HL-60 (cell line): ENCODE measurements around the gene TRPM2.

Experiments used
- DNase-seq, 2 experiments: peaks; one replicate each; pipeline ENCODE4 v3.0.0-alpha.2; 2010 to 2020; ENCODE audit warnings: low read depth in 1 of 2, low spot score in 1 of 2
- H3K27ac ChIP-seq: fragments of 250-450 bp; sonication (Bioruptor Pico); replicated peaks from 2 replicates; pipeline ENCODE4 v1.5.1; 2020; ENCODE audit warnings: mild to moderate bottlenecking, moderate library complexity
- H3K27me3 ChIP-seq: fragments of 250-450 bp; sonication (Bioruptor Pico); 2 replicates; pipeline ENCODE4 v1.5.1; 2021; ENCODE audit warnings: mild to moderate bottlenecking, moderate library complexity; ENCODE audit not compliant: insufficient read depth, poor library complexity, severe bottlenecking
- H3K4me3 ChIP-seq: replicated peaks from 2 replicates; pipeline ENCODE4 v1.5.1; 2011; ENCODE audit warnings: mild to moderate bottlenecking, control low read depth, low read length; ENCODE audit not compliant: insufficient read depth
- CTCF ChIP-seq: IDR thresholded peaks from one replicate; pipeline ENCODE4 v1.5.1; 2011; ENCODE audit warnings: low read length, control low read depth, inconsistent platforms; ENCODE audit not compliant: insufficient read depth
- GABPA ChIP-seq: IDR thresholded peaks from 2 replicates; pipeline ENCODE4 v1.6.1; 2012; ENCODE audit warnings: low read depth
- POLR2AphosphoS5 ChIP-seq: IDR thresholded peaks from 2 replicates; pipeline ENCODE4 v1.6.1; 2012; ENCODE audit warnings: low read depth
- SPI1 ChIP-seq: IDR thresholded peaks from 2 replicates; pipeline ENCODE4 v1.6.1; 2012; ENCODE audit warnings: low read depth, mild to moderate bottlenecking, borderline replicate concordance
- TF ChIP-seq, protein P1 (sequence below): IDR thresholded peaks from 2 replicates; pipeline ENCODE4 v1.6.1; 2012; ENCODE audit warnings: low read depth; ENCODE audit not compliant: insufficient replicate concordance

The TRPM2 gene

GRCh38 chr21:44445145-44445812 lies 91.9 kb downstream of the TRPM2 start:
- peaks cover 15% of the 10 kb centered on the region for H3K27me3 ChIP-seq
- H3K27ac ChIP-seq, result no peak overlapping the region
- no peak overlapping the region for H3K4me3 ChIP-seq
- DNase-seq, result no peak
- TF ChIP-seq SPI1 (no peak), POLR2AphosphoS5 (no peak), GABPA (no peak), CTCF (no peak)
- TF ChIP-seq, protein P1, sequence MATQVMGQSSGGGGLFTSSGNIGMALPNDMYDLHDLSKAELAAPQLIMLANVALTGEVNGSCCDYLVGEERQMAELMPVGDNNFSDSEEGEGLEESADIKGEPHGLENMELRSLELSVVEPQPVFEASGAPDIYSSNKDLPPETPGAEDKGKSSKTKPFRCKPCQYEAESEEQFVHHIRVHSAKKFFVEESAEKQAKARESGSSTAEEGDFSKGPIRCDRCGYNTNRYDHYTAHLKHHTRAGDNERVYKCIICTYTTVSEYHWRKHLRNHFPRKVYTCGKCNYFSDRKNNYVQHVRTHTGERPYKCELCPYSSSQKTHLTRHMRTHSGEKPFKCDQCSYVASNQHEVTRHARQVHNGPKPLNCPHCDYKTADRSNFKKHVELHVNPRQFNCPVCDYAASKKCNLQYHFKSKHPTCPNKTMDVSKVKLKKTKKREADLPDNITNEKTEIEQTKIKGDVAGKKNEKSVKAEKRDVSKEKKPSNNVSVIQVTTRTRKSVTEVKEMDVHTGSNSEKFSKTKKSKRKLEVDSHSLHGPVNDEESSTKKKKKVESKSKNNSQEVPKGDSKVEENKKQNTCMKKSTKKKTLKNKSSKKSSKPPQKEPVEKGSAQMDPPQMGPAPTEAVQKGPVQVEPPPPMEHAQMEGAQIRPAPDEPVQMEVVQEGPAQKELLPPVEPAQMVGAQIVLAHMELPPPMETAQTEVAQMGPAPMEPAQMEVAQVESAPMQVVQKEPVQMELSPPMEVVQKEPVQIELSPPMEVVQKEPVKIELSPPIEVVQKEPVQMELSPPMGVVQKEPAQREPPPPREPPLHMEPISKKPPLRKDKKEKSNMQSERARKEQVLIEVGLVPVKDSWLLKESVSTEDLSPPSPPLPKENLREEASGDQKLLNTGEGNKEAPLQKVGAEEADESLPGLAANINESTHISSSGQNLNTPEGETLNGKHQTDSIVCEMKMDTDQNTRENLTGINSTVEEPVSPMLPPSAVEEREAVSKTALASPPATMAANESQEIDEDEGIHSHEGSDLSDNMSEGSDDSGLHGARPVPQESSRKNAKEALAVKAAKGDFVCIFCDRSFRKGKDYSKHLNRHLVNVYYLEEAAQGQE, result no peak

GRCh38 chr21:44448651-44449131 lies 95.3 kb downstream of the TRPM2 start:
- DNase-seq, result no peak
- peaks cover 15% of the 10 kb centered on the region for H3K27me3 ChIP-seq

GRCh38 chr21:44449473-44450363 lies 96.3 kb downstream of the TRPM2 start:
- Histone ChIP-seq H3K27me3 (peaks cover 15% of the 10 kb centered on the region), H3K4me3 (no peak overlapping the region), H3K27ac (no peak overlapping the region)
- DNase-seq, result no peak
- TF ChIP-seq, protein P1, result no peak
- TF ChIP-seq SPI1 (no peak), POLR2AphosphoS5 (no peak), GABPA (no peak), CTCF (no peak)

More at GRCh38 chr21:44448651-44449131, 95.3 kb downstream of the TRPM2 start:
- no peak overlapping the region for H3K27ac ChIP-seq
- no peak for TF ChIP-seq GABPA
- TF ChIP-seq, protein P1, result no peak
- H3K4me3 ChIP-seq, result no peak overlapping the region
